LNCAP (cell line): Measurements from ENCODE around the gene TARS1.

Experiments used
- CTCF ChIP-seq: fragments of 450-650 bp; IDR thresholded peaks from 2 replicates; pipeline ENCODE4 v1.5.1; 2017; ENCODE audit warnings: mild to moderate bottlenecking

Gene TARS1

GRCh38 chr5:33410221-33410620, 30.5 kb upstream of the TARS1 start:
- no peak for TF ChIP-seq CTCF

- TF ChIP-seq CTCF, result no peak
These were observed 29.3 kb upstream of the TARS1 start for GRCh38 chr5:33411498-33411897.

GRCh38 chr5:33415811-33416354, 24.9 kb upstream of the TARS1 start:
- TF ChIP-seq CTCF, result no peak

GRCh38 chr5:33417632-33418031, 23.1 kb upstream of the TARS1 start:
- no peak for TF ChIP-seq CTCF

- no peak for TF ChIP-seq CTCF
These were observed 19.8 kb upstream of the TARS1 start for GRCh38 chr5:33420946-33421345.

- TF ChIP-seq CTCF, result no peak
These were observed 18.6 kb upstream of the TARS1 start for GRCh38 chr5:33422191-33422590.

- TF ChIP-seq CTCF, result peak; percentile 57
These were observed 17.6 kb upstream of the TARS1 start for GRCh38 chr5:33423018-33423630.

- TF ChIP-seq CTCF, result no peak
These were observed 15.5 kb upstream of the TARS1 start for GRCh38 chr5:33425314-33425713.
